GM21515 (cell line): ENCODE data around the gene ZFYVE27.

ENCODE experiments used
- ATAC-seq: cut with Tn5 transposase; IDR thresholded peaks from one replicate; pipeline ENCODE4 v1.9.1; 2021; ENCODE audit not compliant: unreplicated experiment

ZFYVE27 gene

GRCh38 chr10:97743169-97743943, 6.4 kb downstream of the ZFYVE27 start:
- no peak for ATAC-seq

GRCh38 chr10:97744405-97745035, 7.6 kb downstream of the ZFYVE27 start:
- ATAC-seq = no peak

GRCh38 chr10:97747573-97747972, 10.6 kb downstream of the ZFYVE27 start:
- no peak for ATAC-seq

- ATAC-seq = no peak
Measured at GRCh38 chr10:97748116-97748515, 11.2 kb downstream of the ZFYVE27 start.

- ATAC-seq = no peak
Measured at GRCh38 chr10:97752956-97753355, 16.0 kb downstream of the ZFYVE27 start.

GRCh38 chr10:97754726-97755125, 17.8 kb downstream of the ZFYVE27 start:
- no peak for ATAC-seq

- no peak for ATAC-seq
Measured at GRCh38 chr10:97755718-97756117, 18.8 kb downstream of the ZFYVE27 start.

- no peak for ATAC-seq
Measured at GRCh38 chr10:97757471-97757870, 20.5 kb downstream of the ZFYVE27 start.

- no peak for ATAC-seq
Measured at GRCh38 chr10:97759158-97759887, 22.4 kb downstream of the ZFYVE27 start.

- no peak for ATAC-seq
Measured at GRCh38 chr10:97759946-97760345, 23.0 kb downstream of the ZFYVE27 start.

- ATAC-seq = no peak
Measured at GRCh38 chr10:97760461-97761257, 23.7 kb downstream of the ZFYVE27 start.

- no peak for ATAC-seq
Measured at GRCh38 chr10:97761331-97761865, 24.5 kb downstream of the ZFYVE27 start.

- ATAC-seq = no peak
Measured at GRCh38 chr10:97762056-97762455, 25.1 kb downstream of the ZFYVE27 start.

- ATAC-seq = no peak
Measured at GRCh38 chr10:97762816-97763215, 25.9 kb downstream of the ZFYVE27 start.

- no peak for ATAC-seq
Measured at GRCh38 chr10:97763411-97763810, 26.5 kb downstream of the ZFYVE27 start.

GRCh38 chr10:97763947-97764346, 27.0 kb downstream of the ZFYVE27 start:
- no peak for ATAC-seq

- no peak for ATAC-seq
Measured at GRCh38 chr10:97764519-97764931, 27.6 kb downstream of the ZFYVE27 start.

- ATAC-seq = no peak
Measured at GRCh38 chr10:97765201-97765600, 28.3 kb downstream of the ZFYVE27 start.

GRCh38 chr10:97766106-97766810, 29.3 kb downstream of the ZFYVE27 start:
- ATAC-seq = no peak
